ENCODE measurements around the gene TTL. TPM values are rescaled to one million over a fixed set of nuclear protein-coding genes. Genes with fewer than 3 reads are reported as not detected.

Gene TTL
- total and polyA plus RNA-seq, 2 of the 13 experiments (the other 11 are each of a cell fraction or from before 2014, with no cell fraction given), result 19.0 to 59.8 TPM

DNA sequence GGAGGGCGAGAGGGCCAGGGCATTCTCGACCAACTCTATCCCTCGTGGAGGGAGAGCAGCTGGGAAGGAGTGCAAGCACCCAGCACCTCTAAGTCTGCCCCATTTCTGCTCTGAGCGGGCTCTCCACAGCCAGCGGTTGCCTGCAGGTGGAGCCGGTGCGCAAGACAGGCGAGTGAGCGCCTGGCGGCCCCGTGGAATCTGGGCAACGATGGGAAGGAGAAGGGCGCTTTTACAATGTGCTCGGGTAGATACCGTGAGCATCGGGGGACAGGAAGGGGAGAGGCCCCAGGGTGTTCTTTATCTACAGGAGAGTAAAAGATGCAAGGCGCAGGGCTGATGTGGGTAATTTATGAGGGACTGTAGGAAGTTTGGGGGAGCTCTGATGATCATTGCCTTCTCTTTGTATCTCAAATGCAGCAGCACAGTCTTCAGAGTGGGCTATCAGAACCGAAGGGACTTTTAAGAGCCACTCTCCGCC lies 867 bp upstream of the TTL start (continued):
- TF ChIP-seq, protein P1, sequence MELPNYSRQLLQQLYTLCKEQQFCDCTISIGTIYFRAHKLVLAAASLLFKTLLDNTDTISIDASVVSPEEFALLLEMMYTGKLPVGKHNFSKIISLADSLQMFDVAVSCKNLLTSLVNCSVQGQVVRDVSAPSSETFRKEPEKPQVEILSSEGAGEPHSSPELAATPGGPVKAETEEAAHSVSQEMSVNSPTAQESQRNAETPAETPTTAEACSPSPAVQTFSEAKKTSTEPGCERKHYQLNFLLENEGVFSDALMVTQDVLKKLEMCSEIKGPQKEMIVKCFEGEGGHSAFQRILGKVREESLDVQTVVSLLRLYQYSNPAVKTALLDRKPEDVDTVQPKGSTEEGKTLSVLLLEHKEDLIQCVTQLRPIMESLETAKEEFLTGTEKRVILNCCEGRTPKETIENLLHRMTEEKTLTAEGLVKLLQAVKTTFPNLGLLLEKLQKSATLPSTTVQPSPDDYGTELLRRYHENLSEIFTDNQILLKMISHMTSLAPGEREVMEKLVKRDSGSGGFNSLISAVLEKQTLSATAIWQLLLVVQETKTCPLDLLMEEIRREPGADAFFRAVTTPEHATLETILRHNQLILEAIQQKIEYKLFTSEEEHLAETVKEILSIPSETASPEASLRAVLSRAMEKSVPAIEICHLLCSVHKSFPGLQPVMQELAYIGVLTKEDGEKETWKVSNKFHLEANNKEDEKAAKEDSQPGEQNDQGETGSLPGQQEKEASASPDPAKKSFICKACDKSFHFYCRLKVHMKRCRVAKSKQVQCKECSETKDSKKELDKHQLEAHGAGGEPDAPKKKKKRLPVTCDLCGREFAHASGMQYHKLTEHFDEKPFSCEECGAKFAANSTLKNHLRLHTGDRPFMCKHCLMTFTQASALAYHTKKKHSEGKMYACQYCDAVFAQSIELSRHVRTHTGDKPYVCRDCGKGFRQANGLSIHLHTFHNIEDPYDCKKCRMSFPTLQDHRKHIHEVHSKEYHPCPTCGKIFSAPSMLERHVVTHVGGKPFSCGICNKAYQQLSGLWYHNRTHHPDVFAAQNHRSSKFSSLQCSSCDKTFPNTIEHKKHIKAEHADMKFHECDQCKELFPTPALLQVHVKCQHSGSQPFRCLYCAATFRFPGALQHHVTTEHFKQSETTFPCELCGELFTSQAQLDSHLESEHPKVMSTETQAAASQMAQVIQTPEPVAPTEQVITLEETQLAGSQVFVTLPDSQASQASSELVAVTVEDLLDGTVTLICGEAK (IDR thresholded peaks at IDR 0.05), result no peak
- TF ChIP-seq, protein P1 (CRISPR knock-in tag; IDR thresholded peaks at IDR 0.05), result no peak
- TF ChIP-seq ZNF776 (CRISPR knock-in tag; IDR thresholded peaks at IDR 0.05) (no peak), ZFP82 (CRISPR knock-in tag; IDR thresholded peaks at IDR 0.05; ENCODE audit: borderline replicate concordance) (no peak), CHD4 (IDR thresholded peaks at IDR 0.05; ENCODE audit: borderline replicate concordance, low read length) (no peak), ZNF75D (CRISPR knock-in tag; IDR thresholded peaks at IDR 0.05; ENCODE audit: borderline replicate concordance) (no peak), GTF2F1 (IDR thresholded peaks at IDR 0.05; ENCODE audit: low read length) (no peak), TCF7L2 (IDR thresholded peaks at IDR 0.05; ENCODE audit: low read depth, low read length) (no peak), ZNF670 (CRISPR knock-in tag; IDR thresholded peaks at IDR 0.05; ENCODE audit: borderline replicate concordance) (no peak), ZNF382 (CRISPR knock-in tag; IDR thresholded peaks at IDR 0.05; ENCODE audit: borderline replicate concordance) (no peak), ZNF142 (CRISPR knock-in tag; IDR thresholded peaks at IDR 0.05) (no peak), ZFP36L2 (CRISPR knock-in tag; IDR thresholded peaks at IDR 0.05) (no peak), POLR2AphosphoS5 (IDR thresholded peaks at IDR 0.05; ENCODE audit: low read depth, low read length) (no peak; the same call in 1 of the 2 replicates), NFE2 (CRISPR knock-in tag; IDR thresholded peaks at IDR 0.05) (no peak; the same call in 1 of the 2 replicates), MBNL3 (CRISPR knock-in tag; conservative IDR thresholded peaks at IDR 0.05) (no peak), POGZ (CRISPR knock-in tag; IDR thresholded peaks at IDR 0.05) (no peak; the same call in 1 of the 2 replicates), SIN3A (IDR thresholded peaks at IDR 0.05; ENCODE audit: borderline replicate concordance, low read depth, low read length) (no peak)
